NCI-H2196 (cell line): ENCODE data around the gene FKBP10.
"Not testable (repeated sequence)": the region's sequence is repeated elsewhere in the genome, so short reads cannot be mapped to it uniquely, and the experiment has no call there.

Source experiments
- DNase-seq: peaks from one replicate; lab custom pipeline; 2025; ENCODE audit not compliant: unreplicated experiment; lab: John Stamatoyannopoulos, UW

The FKBP10 gene

DNA sequence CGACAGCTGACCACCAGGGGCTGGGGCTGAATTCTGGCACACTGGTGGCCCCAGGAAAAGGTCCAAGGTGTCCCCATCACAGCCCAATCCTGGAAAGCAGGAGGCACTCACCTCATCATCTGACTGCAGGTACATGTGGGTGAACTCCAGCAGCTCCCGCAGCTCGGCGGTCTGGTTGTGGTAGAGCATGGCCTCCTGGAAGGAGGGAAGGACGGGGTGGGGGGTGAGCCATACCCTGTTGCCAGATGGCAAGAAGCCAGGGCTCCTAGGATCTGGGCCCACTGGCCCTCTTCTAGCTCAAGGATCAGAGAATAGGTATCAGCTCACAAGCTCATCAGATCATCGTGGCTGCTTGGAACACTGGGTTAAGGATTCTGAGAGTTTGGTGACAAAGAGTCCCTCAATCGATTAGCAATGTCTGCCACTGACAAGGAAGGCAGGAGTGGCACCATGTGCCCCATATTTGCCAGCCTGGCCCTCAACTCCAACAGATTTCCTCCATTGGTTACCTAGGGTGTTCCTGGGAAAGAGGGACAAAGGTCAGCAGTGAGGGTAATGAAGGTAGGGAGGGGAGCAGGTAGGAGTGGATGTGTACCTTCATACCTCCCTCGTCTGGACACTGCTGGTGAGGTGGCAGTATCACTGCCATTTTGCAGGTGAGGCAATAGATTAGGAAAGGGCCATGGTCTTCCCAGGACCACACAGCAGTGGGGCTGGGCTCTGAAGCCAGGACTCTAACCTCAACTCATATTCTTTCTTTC, 5.9 kb upstream of the FKBP10 start:
- DNase-seq, result no peak

DNA sequence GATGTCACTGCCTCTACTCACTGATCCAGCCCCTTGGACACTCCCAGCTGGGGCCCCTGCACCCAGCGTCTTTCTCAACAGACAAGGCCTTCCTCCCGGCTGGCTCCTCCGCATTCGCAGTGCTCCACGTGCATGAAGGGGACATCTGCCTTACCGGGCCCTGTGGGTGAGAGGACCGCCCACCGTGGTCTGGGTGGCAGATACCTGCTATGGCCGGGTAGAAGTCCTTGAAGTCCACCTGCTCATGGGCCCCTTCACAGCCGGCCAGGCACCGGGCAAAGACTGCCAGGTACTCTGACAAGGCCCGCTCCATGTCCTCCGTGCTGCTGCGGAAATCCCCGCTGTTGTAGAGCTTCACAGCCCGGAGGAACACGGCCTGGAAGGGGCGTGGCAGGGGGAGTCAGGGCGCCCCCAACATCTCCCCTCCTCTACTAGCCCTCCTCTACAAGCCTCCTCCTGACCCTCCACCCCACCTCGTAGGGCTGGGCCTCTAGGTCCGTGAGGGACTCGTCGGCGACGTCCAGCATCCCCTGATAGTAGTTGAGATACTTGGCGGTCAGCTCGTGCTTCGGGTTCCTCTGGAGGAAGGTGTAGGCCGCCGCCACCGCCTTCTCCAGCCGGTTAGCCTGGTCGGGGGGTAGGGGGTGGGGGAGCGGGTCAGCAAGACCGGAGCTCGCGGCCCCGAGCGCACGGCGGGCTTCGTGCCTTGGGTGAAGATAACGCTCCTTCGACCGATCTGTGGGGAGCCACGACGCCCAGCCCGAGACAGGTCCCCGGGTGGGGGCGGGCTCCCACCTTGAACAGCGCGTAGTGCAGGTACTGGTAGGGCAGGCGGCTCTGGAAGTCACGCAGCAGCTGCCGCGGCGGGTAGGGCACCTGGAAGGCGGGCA, 1.9 kb upstream of the FKBP10 start:
- DNase-seq, result no peak

DNA sequence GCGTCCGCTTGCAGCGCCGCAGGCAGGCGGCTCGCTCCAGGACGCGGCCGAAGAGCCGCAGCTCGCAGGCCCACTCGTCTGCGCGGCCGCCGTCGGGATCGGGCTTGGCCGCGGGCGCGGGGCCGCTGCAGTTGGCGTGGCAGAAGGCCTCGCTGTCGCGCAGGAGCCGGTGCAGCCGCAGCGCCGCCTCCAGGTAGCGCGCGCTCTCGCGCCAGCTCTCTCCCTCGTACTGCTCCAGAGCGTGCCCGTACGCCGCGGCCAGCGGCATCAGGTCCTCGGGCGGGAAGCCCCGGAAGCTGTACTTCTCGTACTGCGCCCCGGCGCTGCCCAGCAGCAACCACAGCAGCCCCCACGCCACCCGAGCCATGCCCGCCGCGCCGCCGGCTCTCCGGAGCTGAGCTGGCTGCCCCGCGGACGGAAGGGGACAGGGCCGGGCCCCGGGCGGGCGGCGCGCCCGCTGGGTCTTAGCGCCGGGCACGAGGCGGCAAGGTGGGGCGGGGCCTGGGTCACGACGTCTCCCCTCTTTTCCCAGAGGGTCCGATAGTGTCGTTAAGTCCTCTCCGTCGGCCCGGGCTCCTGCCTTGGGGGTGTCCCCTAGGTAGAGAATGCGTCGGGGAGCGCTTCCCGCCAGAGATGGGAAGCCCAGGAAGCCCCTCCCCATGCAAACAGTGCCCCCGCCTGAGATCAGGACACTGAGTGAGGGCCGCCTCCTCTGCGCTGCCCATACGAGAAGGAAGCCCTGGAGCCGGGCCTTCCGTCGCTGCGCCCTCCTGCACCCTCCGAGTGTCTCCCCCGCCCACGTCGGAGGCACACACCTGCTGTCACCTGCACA, 1.0 kb upstream of the FKBP10 start, which contains the start of gene P3H4:
P3H4 (minus strand) TSS at position 401 of the 832 bp plus-strand sequence; CDS start at position 367, 34 bp downstream.
- DNase-seq, result peak; percentile 54

DNA sequence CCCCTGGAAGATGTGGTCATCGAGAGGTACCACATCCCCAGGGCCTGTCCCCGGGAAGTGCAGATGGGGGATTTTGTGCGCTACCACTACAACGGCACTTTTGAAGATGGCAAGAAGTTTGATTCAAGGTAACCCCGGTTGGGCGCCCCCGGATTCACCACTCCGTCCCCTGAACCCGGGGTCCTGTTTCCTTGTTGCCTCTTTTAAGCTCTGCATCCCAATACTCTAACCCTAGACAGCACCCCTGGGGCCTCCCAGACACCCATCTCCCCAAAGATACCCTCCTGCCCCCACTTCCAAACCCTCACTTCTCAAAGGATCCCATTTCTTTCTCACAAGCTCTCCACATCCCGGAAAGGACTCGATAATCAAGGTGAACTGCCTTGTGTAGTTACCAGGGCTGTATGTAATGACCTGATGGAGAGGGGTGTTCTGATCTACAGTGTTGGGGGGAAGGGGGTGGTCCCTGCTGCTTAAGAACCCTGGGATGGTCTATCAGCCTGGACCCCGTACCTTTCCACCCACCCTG, 412 bp downstream of the FKBP10 start:
- DNase-seq, result no peak

DNA sequence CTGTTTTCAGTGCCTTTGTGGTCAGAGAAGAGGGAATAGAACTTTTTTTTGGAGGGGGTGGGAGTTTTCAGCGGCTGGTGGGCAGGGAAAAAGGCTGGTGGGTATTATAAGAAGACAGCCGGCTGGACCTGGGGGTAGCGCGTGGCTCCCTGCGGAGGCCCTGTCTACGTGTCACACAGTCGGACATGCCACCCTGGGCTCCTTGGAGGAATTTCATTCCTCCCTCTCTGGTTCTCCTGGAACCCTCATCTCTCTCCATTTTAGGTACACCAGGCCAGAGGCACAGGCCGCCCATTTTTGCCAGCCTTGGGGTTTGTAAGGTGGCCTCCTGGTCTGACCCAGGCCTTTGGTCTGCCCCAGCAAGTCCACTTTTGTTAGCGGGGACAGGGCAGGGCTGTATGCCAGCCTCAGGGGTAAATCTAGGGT, 908 bp downstream of the FKBP10 start:
- DNase-seq, result no peak

DNA sequence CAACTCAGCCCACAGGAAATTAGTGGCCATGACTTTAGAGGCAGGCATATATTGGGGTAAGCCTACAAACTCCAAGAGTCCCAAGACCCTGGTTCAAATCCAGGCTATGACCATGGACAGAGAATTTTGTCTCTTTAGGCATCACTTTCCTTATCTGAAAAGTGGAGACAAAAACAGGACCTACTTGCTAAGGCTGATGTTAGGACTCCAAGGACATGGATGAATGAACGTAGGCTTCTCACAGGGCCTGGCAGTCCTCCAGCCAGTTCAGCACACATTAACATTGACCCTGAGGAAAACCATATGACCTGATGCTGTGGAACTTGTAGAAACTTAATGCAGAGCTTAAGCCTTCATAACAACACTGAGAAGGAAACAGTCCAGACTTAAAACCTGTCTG, 1.4 kb downstream of the FKBP10 start:
- DNase-seq, result no peak

DNA sequence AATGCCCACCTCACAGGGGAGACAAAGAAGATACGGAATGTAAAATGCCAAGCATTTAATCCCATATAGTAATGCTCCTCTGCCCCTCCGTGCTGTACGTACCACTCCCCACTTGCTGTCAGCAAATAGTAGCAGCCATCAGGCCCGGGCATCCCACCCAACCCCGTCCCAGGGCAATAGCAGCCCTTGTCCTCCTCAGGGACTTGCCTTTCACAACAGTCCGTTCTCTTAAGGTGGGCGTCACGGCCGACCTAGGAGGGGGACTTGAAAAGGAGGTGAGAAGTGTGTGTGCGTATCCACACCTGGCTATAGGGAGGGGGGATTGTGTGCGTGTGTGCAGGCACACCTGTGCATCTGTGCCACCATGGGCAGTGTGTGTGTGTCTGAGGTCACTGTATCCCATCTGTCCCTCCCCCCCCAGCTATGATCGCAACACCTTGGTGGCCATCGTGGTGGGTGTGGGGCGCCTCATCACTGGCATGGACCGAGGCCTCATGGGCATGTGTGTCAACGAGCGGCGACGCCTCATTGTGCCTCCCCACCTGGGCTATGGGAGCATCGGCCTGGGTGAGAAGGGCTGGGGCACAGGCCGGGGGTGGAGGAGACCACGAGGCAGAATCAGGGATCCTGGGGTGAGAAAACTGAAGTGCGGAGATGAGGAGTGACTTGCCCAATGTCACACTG, 4.0 kb downstream of the FKBP10 start:
- no peak for DNase-seq

DNA sequence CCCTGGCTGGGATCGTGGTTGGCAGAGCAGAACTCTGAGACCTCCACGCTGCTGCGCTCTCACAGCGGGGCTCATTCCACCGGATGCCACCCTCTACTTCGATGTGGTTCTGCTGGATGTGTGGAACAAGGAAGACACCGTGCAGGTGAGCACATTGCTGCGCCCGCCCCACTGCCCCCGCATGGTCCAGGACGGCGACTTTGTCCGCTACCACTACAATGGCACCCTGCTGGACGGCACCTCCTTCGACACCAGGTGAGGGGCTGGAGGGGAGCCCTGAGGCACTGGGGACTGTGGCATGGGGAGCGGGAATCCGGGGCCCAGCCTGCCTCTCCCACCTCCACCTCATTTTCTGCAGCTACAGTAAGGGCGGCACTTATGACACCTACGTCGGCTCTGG, 5.2 kb downstream of the FKBP10 start:
- no peak for DNase-seq

DNA sequence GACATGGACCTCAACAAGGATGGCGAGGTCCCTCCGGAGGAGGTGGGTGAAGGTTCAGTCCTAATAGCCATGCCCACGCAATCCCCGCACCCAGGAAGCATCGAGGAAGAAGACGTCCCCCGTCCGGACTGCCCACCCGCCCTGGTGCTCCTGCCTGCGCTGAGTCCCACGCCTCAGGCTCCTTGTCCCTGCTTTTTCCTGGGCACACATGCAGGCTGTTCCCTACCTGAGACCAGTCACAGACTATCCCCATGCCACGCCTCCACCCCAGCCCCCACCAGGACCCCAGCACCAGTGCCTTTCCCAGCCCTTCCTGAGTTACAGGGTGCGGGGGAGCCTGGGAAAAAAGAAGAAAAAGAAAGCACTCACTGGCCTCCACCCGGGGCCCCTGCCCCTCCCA, 9.0 kb downstream of the FKBP10 start:
- DNase-seq, result no peak

DNA sequence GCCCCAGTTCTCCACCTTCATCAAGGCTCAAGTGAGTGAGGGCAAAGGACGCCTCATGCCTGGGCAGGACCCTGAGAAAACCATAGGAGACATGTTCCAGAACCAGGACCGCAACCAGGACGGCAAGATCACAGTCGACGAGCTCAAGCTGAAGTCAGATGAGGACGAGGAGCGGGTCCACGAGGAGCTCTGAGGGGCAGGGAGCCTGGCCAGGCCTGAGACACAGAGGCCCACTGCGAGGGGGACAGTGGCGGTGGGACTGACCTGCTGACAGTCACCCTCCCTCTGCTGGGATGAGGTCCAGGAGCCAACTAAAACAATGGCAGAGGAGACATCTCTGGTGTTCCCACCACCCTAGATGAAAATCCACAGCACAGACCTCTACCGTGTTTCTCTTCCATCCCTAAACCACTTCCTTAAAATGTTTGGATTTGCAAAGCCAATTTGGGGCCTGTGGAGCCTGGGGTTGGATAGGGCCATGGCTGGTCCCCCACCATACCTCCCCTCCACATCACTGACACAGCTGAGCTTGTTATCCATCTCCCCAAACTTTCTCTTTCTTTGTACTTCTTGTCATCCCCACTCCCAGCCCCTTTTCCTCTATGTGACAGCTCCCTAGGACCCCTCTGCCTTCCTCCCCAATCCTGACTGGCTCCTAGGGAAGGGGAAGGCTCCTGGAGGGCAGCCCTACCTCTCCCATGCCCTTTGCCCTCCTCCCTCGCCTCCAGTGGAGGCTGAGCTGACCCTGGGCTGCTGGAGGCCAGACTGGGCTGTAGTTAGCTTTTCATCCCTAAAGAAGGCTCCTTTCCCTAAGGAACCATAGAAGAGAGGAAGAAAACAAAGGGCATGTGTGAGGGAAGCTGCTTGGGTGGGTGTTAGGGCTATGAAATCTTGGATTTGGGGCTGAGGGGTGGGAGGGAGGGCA, 9.7 kb downstream of the FKBP10 start:
- DNase-seq, result no peak

DNA sequence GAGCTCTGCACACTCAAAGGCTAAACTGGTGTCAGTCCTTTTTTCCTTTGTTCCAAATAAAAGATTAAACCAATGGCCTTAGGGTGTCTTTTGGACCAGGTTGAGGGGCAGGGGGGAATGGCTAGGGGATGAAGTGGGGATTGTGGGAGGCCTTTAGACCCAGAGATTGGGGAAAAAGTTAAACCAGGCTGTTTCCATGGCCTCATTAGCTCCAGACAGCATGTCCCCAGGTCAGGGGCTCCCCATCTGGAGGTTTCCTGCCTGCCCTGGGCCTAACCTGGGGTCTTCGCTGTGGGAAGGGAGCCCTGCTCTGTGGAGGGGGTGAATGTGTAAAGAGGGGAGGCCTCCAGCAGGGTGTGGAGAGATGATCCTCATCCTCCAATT, 10.3 kb downstream of the FKBP10 start:
- DNase-seq, result no peak

DNA sequence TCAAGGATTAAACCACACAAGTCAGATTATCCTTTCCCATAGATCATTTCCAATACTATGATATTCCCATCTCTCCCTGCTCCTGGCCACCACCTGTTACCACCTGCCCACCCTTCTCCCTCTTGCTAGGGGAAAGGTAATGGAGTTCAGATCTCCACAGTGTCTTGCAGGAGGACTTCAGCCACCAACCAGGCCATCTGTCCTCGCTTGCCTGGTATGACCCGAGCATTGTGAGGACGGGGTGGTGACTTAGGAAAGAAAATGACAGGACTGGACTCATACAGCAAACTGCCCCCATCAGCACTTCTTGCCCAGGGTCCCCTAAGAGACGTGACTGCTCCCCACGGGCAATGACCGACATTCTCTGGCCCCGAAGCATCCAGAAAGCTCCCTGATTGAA, 10.8 kb downstream of the FKBP10 start:
- no peak for DNase-seq

DNA sequence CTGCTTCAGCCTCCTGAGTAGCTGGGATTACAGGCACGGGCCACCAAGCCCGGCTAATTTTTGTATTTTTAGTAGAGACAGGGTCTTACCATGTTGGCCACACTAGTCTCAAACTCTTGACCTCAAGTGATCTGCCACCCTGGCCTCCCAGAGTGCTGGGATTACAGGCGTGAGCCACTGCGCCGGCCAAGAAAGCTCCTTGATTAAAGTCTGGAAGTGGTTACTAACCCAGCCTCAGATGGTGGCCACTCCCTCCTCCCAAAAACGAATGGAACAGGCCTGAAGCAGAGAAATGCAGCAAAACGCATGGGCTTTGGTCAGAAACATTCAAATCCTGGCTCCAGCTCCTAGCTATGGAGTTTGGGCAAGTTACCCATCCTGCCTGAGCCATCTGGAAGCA, 11.3 kb downstream of the FKBP10 start:
- no peak for DNase-seq

DNA sequence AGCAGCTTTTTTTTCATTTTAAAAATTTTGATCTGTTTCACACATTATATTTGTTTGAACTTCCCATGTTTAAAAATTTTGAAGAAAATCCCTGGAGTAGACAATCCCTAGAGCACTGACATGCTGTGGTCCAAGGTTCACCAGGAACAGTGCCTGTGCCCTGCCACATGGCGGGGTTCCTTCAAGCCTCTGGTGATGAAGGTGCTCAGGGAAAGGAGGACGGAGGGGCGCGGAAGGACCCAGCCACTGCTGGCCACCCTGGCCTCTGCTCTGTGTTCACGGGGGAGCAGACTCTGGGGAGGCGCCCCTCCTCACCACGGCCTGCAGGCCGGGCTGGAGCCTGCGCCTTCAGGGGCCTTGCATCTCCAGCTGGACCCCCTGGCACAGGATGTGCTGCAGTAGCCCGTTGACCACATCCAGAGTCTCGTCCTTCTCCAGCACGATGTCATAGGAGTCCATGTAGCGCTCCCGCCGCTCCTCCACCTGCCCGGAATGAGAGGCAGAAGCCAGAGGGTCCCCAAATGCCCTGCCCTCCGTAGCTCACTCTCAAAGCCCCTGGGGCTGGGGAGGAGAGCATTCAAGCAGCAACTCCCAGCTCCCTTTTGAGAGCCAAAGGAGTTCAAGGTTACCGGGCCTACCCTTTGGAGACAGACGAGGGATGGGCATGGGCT, 12.5 kb downstream of the FKBP10 start:
- DNase-seq, result no peak

DNA sequence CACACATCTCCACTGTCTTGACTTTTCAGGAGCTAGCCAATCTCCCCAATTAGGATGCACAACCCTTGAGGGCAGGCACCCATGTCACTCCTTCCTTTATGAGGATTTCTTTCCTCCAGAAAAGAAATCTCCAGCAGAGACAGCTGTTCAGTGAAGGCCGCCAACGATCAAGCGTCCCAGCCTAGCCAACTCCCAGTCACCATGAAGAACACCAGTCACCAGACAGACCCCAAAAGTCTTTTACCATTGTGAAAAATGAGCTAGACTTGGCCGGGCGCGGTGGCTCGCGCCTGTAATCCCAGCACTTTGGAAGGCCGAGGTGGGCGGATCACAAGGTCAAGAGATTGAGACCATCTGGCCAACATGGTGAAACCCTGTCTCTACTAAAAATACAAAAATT, 17.2 kb downstream of the FKBP10 start:
- not testable (repeated sequence) for DNase-seq

DNA sequence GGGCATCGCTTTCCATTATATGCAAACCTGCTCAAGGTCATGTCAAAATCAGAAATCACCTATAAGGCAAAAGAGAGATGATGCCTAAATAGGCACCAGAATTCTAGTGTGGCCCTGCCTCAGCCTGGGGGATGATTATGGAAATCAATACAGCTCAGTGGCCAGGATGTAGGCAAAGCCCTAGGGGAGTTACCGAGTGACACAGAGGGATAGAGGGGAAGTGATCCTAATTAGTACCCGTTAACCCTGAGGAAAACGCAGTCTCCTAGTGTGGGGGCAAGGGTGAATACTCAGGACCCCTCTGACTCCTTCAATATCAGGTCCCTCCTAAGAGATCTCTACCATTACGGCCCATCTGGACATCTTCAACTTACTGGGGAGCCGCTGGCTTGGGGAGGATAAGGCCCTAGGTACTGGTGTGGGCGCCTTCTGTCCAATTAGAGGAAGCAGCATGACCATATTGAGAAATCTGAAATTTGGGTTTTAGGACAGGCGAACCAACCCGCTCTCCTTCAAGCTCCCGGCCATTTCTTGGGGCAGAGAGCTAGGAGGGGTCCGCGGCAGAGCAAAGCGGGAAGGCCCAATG, 22.5 kb downstream of the FKBP10 start:
- DNase-seq, result no peak

DNA sequence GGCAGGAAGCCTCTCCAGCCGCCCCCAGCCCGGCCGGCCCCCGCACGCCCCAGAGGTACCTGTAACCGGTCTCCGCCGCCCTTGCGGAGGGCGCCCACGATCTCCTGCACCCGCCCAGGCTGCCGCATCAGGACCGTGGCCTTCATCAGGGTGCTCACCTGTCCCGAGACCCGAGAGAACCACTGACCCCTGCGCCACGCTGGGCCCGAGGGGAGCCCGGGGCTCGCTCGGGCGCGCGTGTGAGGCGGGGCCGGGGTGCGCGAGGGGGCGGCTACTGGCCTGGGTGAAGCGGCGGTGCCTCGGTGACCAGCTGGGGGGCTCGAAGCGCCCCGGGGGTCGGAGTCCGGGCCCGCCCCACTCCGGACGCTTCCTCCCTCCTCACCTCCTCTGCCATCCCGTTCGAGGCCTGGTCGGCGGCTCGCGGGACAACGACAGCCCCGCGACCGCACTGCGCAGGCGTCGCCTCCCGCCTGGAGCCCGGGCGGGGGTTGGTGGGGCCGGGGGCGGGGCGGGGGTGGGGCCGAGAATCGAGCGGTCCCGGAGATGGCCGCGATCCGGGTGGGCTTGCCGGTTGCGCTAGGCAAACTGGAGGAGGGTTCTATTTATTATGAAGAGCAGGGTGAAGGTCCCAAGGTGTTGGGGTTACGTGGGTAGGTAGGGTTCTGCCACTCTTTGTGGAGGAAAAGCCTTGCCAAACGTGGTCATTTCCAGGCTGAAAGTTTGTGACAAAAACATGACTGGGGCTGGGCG, 23.2 kb downstream of the FKBP10 start, which contains the start of gene NT5C3B:
NT5C3B (minus strand) TSS at position 433 of the 750 bp plus-strand sequence; CDS start at position 394, 39 bp downstream.
- DNase-seq, result peak; percentile 11
